Measurements from ENCODE around the gene PAMR1. TPM values are rescaled to one million over a fixed set of nuclear protein-coding genes. Genes with fewer than 3 reads are reported as not detected.

PAMR1 gene
- 10 to 100 TPM in 1 of 4 donors, 1 to 10 TPM in 3; 2.6 to 15.6 (median 6.0) TPM for total RNA-seq

- TF ChIP-seq CTCF (IDR thresholded peaks at IDR 0.05; ENCODE audit: low read depth): no peak
These were observed at the start of gene PAMR1 for GRCh38 chr11:35525501-35526175. TSS of gene PAMR1 (minus strand) at chr11:35525616. CDS start at chr11:35525585, 31 bp downstream.

GRCh38 chr11:35571696-35572095, 46.3 kb upstream of the PAMR1 start:
- TF ChIP-seq CTCF (IDR thresholded peaks at IDR 0.05; ENCODE audit: low read depth): no peak

- no peak for TF ChIP-seq CTCF (IDR thresholded peaks at IDR 0.05; ENCODE audit: low read depth)
These were observed 42.5 kb upstream of the PAMR1 start for GRCh38 chr11:35567737-35568465.

- TF ChIP-seq CTCF (IDR thresholded peaks at IDR 0.05; ENCODE audit: low read depth): no peak
These were observed 41.5 kb upstream of the PAMR1 start for GRCh38 chr11:35566885-35567284.

- TF ChIP-seq CTCF (IDR thresholded peaks at IDR 0.05; ENCODE audit: low read depth): no peak
These were observed 40.8 kb upstream of the PAMR1 start for GRCh38 chr11:35566181-35566580.

GRCh38 chr11:35564245-35564595, 38.8 kb upstream of the PAMR1 start:
- no peak for TF ChIP-seq CTCF (IDR thresholded peaks at IDR 0.05; ENCODE audit: low read depth)

GRCh38 chr11:35563484-35564244, 38.2 kb upstream of the PAMR1 start:
- TF ChIP-seq CTCF (IDR thresholded peaks at IDR 0.05; ENCODE audit: low read depth): no peak
